Measurements from ENCODE around the gene FBXO33. TPM values are rescaled to one million over a fixed set of nuclear protein-coding genes. Genes with fewer than 3 reads are reported as not detected.
A peak's percentile ranks its signal among the peaks of the same experiment; 100 is the strongest.

The FBXO33 gene
- total RNA-seq, 1 donor from 2014 or later = 9.4 TPM

DNA sequence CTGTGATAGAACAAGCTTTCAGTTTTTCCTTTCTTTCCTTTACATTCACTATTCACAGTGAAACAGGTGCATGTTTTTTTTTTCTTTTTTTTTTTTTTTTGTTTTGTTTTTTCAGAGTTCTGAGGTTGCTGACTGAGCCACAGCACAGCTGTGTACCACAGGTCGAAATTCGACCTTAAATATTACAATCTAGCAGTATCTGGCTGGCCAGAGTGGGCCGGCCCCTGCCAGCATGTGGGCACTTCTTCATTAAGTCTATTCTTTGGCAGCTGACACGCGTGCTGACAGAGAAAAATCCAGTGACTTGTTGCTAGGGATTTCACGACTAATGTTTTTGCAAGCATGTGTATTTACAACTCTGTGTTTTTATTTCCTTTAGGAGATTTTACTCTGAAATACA lies 33.9 kb downstream of the FBXO33 start:
- Histone ChIP-seq H3K4me1 (ENCODE audit: insufficient read depth, low read length) (peaks cover 3% of the 10 kb centered on the region), H3K27ac (ENCODE audit: low read depth, low read length) (no peak overlapping the region), H3K79me2 (ENCODE audit: insufficient read depth, low read length) (no peaks in the 10 kb centered on the region), H3K36me3 (ENCODE audit: insufficient read depth, low read length) (peaks cover 5% of the 10 kb centered on the region), H2AFZ (ENCODE audit: low read depth, low read length) (no peak overlapping the region), H3K9ac (ENCODE audit: low read length) (no peak overlapping the region), H3K27me3 (ENCODE audit: insufficient read depth, low read length) (no peaks in the 10 kb centered on the region), H3K9me3 (ENCODE audit: insufficient read depth, low read depth, low read length) (no peaks in the 10 kb centered on the region), H3K4me2 (ENCODE audit: low read length) (no peak overlapping the region), H4K20me1 (ENCODE audit: insufficient read depth, low read length) (no peaks in the 10 kb centered on the region), H3K4me3 (ENCODE audit: insufficient read depth, low read depth, low read length) (no peak overlapping the region)
- no peak for DNase-seq (ENCODE audit: low read depth)
- no peak overlapping the region for H3K27ac Mint-ChIP-seq (ENCODE audit: unreplicated experiment)
- no peak overlapping the region for H3K4me3 Mint-ChIP-seq (ENCODE audit: unreplicated experiment)
- no peaks in the 10 kb centered on the region for H3K9me3 Mint-ChIP-seq (ENCODE audit: unreplicated experiment)
- H3K4me1 Mint-ChIP-seq (ENCODE audit: low read depth, unreplicated experiment) = peaks cover 9% of the 10 kb centered on the region
- TF ChIP-seq, protein P1, sequence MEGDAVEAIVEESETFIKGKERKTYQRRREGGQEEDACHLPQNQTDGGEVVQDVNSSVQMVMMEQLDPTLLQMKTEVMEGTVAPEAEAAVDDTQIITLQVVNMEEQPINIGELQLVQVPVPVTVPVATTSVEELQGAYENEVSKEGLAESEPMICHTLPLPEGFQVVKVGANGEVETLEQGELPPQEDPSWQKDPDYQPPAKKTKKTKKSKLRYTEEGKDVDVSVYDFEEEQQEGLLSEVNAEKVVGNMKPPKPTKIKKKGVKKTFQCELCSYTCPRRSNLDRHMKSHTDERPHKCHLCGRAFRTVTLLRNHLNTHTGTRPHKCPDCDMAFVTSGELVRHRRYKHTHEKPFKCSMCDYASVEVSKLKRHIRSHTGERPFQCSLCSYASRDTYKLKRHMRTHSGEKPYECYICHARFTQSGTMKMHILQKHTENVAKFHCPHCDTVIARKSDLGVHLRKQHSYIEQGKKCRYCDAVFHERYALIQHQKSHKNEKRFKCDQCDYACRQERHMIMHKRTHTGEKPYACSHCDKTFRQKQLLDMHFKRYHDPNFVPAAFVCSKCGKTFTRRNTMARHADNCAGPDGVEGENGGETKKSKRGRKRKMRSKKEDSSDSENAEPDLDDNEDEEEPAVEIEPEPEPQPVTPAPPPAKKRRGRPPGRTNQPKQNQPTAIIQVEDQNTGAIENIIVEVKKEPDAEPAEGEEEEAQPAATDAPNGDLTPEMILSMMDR (IDR thresholded peaks at IDR 0.05; ENCODE audit: insufficient read depth, low read depth, low read length) = no peak
- TF ChIP-seq EZH2 (IDR thresholded peaks at IDR 0.05; ENCODE audit: insufficient read depth, low read length) = no peak
- FAIRE-seq = no peak
- no peaks in the 10 kb centered on the region for H3K27me3 Mint-ChIP-seq (ENCODE audit: low read depth, unreplicated experiment)
- H3K36me3 Mint-ChIP-seq (ENCODE audit: low read depth, unreplicated experiment) = no peaks in the 10 kb centered on the region

DNA sequence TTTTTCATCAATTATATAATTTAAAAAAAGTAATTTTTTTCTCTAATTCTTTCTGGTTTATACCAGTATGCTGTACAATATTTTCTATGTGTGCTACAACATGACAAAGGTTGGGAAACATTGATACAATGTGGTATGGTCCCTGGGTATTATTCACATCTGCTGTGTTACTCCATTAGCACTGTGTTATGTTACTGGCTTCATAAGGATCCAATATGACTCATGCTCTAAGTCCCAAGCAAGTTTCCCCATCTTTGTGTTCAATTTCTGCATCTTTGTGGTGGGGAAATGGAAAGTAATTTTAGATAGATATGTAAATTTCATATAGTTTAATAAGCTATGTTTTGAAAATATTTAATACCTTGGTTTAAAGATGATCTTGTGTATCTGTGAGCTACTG lies 35.8 kb downstream of the FBXO33 start:
- Mint-ChIP-seq H3K9me3 (ENCODE audit: unreplicated experiment) (no peaks in the 10 kb centered on the region), H3K27me3 (ENCODE audit: low read depth, unreplicated experiment) (no peaks in the 10 kb centered on the region), H3K4me1 (ENCODE audit: low read depth, unreplicated experiment) (peaks cover 9% of the 10 kb centered on the region), H3K4me3 (ENCODE audit: unreplicated experiment) (no peak overlapping the region), H3K27ac (ENCODE audit: unreplicated experiment) (no peak overlapping the region), H3K36me3 (ENCODE audit: low read depth, unreplicated experiment) (no peaks in the 10 kb centered on the region)
- no peak overlapping the region for H3K27ac ChIP-seq (ENCODE audit: low read depth, low read length)
- H3K27me3 ChIP-seq (ENCODE audit: insufficient read depth, low read length) = no peaks in the 10 kb centered on the region
- no peaks in the 10 kb centered on the region for H3K79me2 ChIP-seq (ENCODE audit: insufficient read depth, low read length)
- no peaks in the 10 kb centered on the region for H4K20me1 ChIP-seq (ENCODE audit: insufficient read depth, low read length)
- FAIRE-seq (no peak), DNase-seq (ENCODE audit: low read depth) (no peak)
- no peak overlapping the region for H3K4me2 ChIP-seq (ENCODE audit: low read length)
- peaks cover 3% of the 10 kb centered on the region for H3K4me1 ChIP-seq (ENCODE audit: insufficient read depth, low read length)
- no peak overlapping the region for H3K4me3 ChIP-seq (ENCODE audit: insufficient read depth, low read depth, low read length)
- H3K9me3 ChIP-seq (ENCODE audit: insufficient read depth, low read depth, low read length) = no peaks in the 10 kb centered on the region
- no peak overlapping the region for H3K9ac ChIP-seq (ENCODE audit: low read length)
- no peak overlapping the region for H2AFZ ChIP-seq (ENCODE audit: low read depth, low read length)
- peaks cover 5% of the 10 kb centered on the region for H3K36me3 ChIP-seq (ENCODE audit: insufficient read depth, low read length)
- TF ChIP-seq EZH2 (IDR thresholded peaks at IDR 0.05; ENCODE audit: insufficient read depth, low read length) = no peak
- TF ChIP-seq, protein P1 (IDR thresholded peaks at IDR 0.05; ENCODE audit: insufficient read depth, low read depth, low read length) = no peak

DNA sequence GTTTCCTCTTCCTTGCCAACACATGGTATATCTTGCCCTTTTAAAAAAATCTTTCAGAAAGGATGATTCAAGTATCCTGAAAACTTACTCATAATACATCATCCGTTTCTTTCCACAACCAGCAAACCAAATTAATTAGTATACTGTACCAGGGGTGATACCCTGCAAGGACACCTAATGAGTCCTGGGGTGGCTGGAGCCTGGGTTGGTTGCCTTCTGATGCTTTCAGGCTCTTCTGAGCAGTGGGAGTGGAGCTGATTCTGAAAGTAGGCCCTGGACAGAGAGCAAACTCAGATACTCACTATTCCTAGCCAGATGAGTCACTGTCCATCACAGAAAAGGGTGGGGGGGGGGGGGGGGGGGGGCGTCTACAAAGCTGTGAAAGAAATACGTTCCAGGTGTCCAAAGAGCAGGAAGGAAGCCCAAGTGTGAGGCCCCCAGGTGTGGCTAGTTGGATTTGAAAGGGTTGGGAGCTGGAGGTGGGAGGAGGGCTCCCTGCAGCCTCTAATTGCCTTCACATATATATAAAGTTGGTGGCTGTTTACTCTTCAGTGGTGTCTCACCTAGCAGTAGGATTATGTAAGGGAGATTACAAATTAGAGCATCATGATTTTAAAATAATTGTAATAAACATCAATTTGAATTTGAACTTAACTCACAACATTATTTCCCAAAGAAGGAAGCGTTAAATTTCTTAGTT lies 36.5 kb downstream of the FBXO33 start:
- Histone ChIP-seq H2AFZ (ENCODE audit: low read depth, low read length) (no peak overlapping the region), H3K36me3 (ENCODE audit: insufficient read depth, low read length) (peaks cover 5% of the 10 kb centered on the region), H3K27me3 (ENCODE audit: insufficient read depth, low read length) (no peaks in the 10 kb centered on the region), H3K9me3 (ENCODE audit: insufficient read depth, low read depth, low read length) (no peaks in the 10 kb centered on the region), H3K27ac (ENCODE audit: low read depth, low read length) (no peak overlapping the region), H3K4me1 (ENCODE audit: insufficient read depth, low read length) (peaks cover 3% of the 10 kb centered on the region), H3K4me2 (ENCODE audit: low read length) (no peak overlapping the region), H3K9ac (ENCODE audit: low read length) (no peak overlapping the region), H4K20me1 (ENCODE audit: insufficient read depth, low read length) (no peaks in the 10 kb centered on the region), H3K4me3 (ENCODE audit: insufficient read depth, low read depth, low read length) (no peak overlapping the region), H3K79me2 (ENCODE audit: insufficient read depth, low read length) (no peaks in the 10 kb centered on the region)
- Mint-ChIP-seq H3K9me3 (ENCODE audit: unreplicated experiment) (no peaks in the 10 kb centered on the region), H3K27ac (ENCODE audit: unreplicated experiment) (peak overlapping the region; percentile 91), H3K36me3 (ENCODE audit: low read depth, unreplicated experiment) (no peaks in the 10 kb centered on the region), H3K4me3 (ENCODE audit: unreplicated experiment) (peak overlapping the region; percentile 45), H3K27me3 (ENCODE audit: low read depth, unreplicated experiment) (no peaks in the 10 kb centered on the region), H3K4me1 (ENCODE audit: low read depth, unreplicated experiment) (peaks cover 9% of the 10 kb centered on the region)
- DNase-seq (ENCODE audit: low read depth) = no peak
- no peak for FAIRE-seq
- TF ChIP-seq, protein P1 (IDR thresholded peaks at IDR 0.05; ENCODE audit: insufficient read depth, low read depth, low read length) = no peak
- no peak for TF ChIP-seq EZH2 (IDR thresholded peaks at IDR 0.05; ENCODE audit: insufficient read depth, low read length)

Measured in astrocyte (in vitro differentiated cells and primary cell).